GM13976 (cell line): Measurements from ENCODE around the gene RBP7.

Source experiments
- DNase-seq: peaks from one replicate; pipeline ENCODE4 v3.0.0; 2012; ENCODE audit warnings: low spot score
- CTCF ChIP-seq: IDR thresholded peaks from 2 replicates; pipeline ENCODE4 v1.5.1; 2012; ENCODE audit warnings: borderline replicate concordance, mild to moderate bottlenecking; ENCODE audit not compliant: insufficient read depth; ENCODE audit errors: extremely low read depth, missing control alignments, control extremely low read depth
- in situ Hi-C: fragments of 300-500 bp; cut with MboI; formaldehyde crosslinking; loops from one replicate; pipeline ENCODE4 v1.12.0; 2022; ENCODE audit warnings: low sequenced_read_pairs, mixed read lengths, inconsistent platforms; ENCODE audit not compliant: unreplicated experiment

Gene RBP7

GRCh38 chr1:10031461-10031860 lies 34.4 kb downstream of the RBP7 start:
- no peak for DNase-seq
- in situ Hi-C loops, result no loop called here
- TF ChIP-seq CTCF, result no peak

GRCh38 chr1:10032590-10033358 lies 35.7 kb downstream of the RBP7 start, which contains the start of gene UBE4B:
TSS of gene UBE4B (plus strand) at chr1:10032958. CDS start at chr1:10033671, 713 bp downstream.
- TF ChIP-seq CTCF, result peak; percentile 89
- DNase-seq, result peak; percentile 99
- in situ Hi-C loops, result no loop called here

- DNase-seq, result no peak
- TF ChIP-seq CTCF, result no peak
- in situ Hi-C loops, result no loop called here
Measured at GRCh38 chr1:10033359-10033845, 36.4 kb downstream of the RBP7 start.

GRCh38 chr1:10042746-10043145 lies 45.7 kb downstream of the RBP7 start:
- DNase-seq, result no peak
- TF ChIP-seq CTCF, result no peak
- in situ Hi-C loops, result no loop called here

- TF ChIP-seq CTCF, result no peak
- in situ Hi-C loops, result no loop called here
Measured at GRCh38 chr1:10045480-10046355, 48.7 kb downstream of the RBP7 start.

GRCh38 chr1:10046356-10047085 lies 49.5 kb downstream of the RBP7 start:
- TF ChIP-seq CTCF, result no peak
- in situ Hi-C loops, result no loop called here
- no peak for DNase-seq

More at GRCh38 chr1:10045480-10046355, 48.7 kb downstream of the RBP7 start:
- DNase-seq, result no peak
